Right lobe of liver (tissue), 6 donors: ENCODE measurements around the gene ZNF678. TPM values are rescaled to one million over a fixed set of nuclear protein-coding genes. Genes with fewer than 3 reads are reported as not detected.
"Not testable (repeated sequence)": the region's sequence is repeated elsewhere in the genome, so short reads cannot be mapped to it uniquely, and the experiment has no call there.

Source experiments
- ATAC-seq, 4 donors: fragments of 200-7000 bp; cut with Tn5 transposase; one replicate each; pipeline ENCODE4 v1.9.1; 2020; ENCODE audit warnings: mild to moderate bottlenecking in 4 of 4, moderate library complexity in 4 of 4
- DNase-seq, 3 donors: peaks; one replicate each; pipeline ENCODE4 v3.0.0-alpha.2; 2020
- H3K27ac ChIP-seq, 3 donors: fragments of 200-600 bp; one replicate each; pipeline ENCODE4 v1.8.0; 2022
- H3K27me3 ChIP-seq, 2 donors: fragments of 200-600 bp; one replicate each; pipeline ENCODE4 v1.8.0; 2022
- H3K36me3 ChIP-seq, 4 donors: fragments of 200-600 bp; sonication (generic) in 1 of 4; one replicate each; pipeline versions ENCODE4 v1.5.1 to v1.8.0; 2017 to 2022; ENCODE audit warnings: control low read depth in 1 of 4
- H3K4me1 ChIP-seq, 4 donors: fragments of 200-600 bp; sonication (generic) in 1 of 4; one replicate each; pipeline versions ENCODE4 v1.5.1 to v1.8.0; 2017 to 2022; ENCODE audit warnings: control low read depth in 1 of 4
- H3K4me3 ChIP-seq, 3 donors: fragments of 200-600 bp; one replicate each; pipeline ENCODE4 v1.8.0; 2022
- H3K9me3 ChIP-seq, 4 donors: fragments of 200-600 bp; sonication (generic) in 1 of 4; one replicate each; pipeline versions ENCODE4 v1.5.1 to v1.8.0; 2017 to 2022; ENCODE audit warnings: control low read depth in 1 of 4
- CTCF ChIP-seq, 4 donors: fragments of 200-600 bp in 3 of 4; fragments of 450-650 bp in 1 of 4; IDR thresholded peaks; one replicate each; pipeline versions ENCODE4 v1.5.1 to v1.8.0; 2016 to 2022; ENCODE audit warnings: antibody characterized with exemption in 4 of 4, mild to moderate bottlenecking in 2 of 4
- POLR2A ChIP-seq: fragments of 450-650 bp; IDR thresholded peaks from one replicate; pipeline ENCODE4 v1.6.1; 2017; ENCODE audit warnings: antibody characterized with exemption, mild to moderate bottlenecking
- whole genome bisulfite sequencing: methylation state at CpG from one replicate; pipeline ENCODE4 v1.1.6; 2018; ENCODE audit warnings: low coverage, low lambda C conversion rate; ENCODE audit not compliant: insufficient coverage; ENCODE audit errors: missing lambda C conversion rate; 5-methylcytosine and 5-hydroxymethylcytosine counted together
- intact Hi-C, 2 donors: fragments of 100-400 bp; cut with DNase I; formaldehyde crosslinking; loops; one replicate each; pipeline versions ENCODE4 v1.11.2 to v1.14.1; 2022
- total RNA-seq, 6 experiments: library from RNA; depleted of rRNA in 2 of 6; stranded (reverse); fragments of >200 nt in 2 of 6; fragmentation: NEBNext Ultra II Directional in 3 of 6; extraction: Animal tissue kit (Norgen Biotek cat#: 25700) in 3 of 6; gene quantifications; one replicate each; pipeline versions ENCODE4 v1.1.0 to v1.2.4, GENCODE V29; 2016 to 2023
- donor health status: DM: no; HTN: yes; CAD: no.
- donor health status: DM: no; HTN: no; CAD: no.
- donor health status: DM: no; HTN: no; CAD: no.
- donor health status: DM: no; HTN: yes; CAD: no.
- donor health status: DM: no; HTN: yes; CAD: no.

Gene ZNF678
- total RNA-seq, 6 experiments from 2014 or later, result 2.4 to 4.8 (median 3.0) TPM

DNA sequence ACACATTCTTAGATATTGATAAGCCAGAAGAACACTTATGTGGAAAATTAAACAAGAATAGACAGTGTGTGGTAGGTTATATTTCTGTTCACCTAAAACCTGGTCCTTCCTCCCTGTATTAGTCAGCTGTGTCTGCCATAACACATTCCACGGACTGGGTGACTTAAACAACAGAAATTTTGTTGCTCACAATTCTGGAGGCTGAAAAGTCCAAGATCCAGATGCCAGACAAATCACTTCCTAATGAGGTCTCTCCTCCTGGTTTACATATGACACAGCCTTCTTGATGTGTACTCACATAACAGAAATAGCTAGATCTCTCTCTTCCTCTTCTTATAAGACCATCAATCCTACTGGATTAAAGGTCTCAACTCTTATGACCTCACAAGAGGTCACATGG, 146.1 kb downstream of the ZNF678 start:
- H3K9me3 ChIP-seq, result no peaks in the 10 kb centered on the region
- H3K4me1 ChIP-seq, result no peaks in the 10 kb centered on the region
- 80% methylated on average over 1 of the region's 1 CpG for WGBS
- TF ChIP-seq POLR2A (no peak), CTCF (IDR thresholded peaks at IDR 0.05) (no peak)
- no peak overlapping the region for H3K4me3 ChIP-seq
- intact Hi-C loops, result no loop called here
- no peak overlapping the region for H3K27ac ChIP-seq
- H3K27me3 ChIP-seq, result no peaks in the 10 kb centered on the region
- DNase-seq (no peak), ATAC-seq (no peak)
- no peaks in the 10 kb centered on the region for H3K36me3 ChIP-seq

GRCh38 chr1:227710474-227710873, 147.1 kb downstream of the ZNF678 start:
- H3K4me3 ChIP-seq, H3K4me1 ChIP-seq, H3K36me3 ChIP-seq, DNase-seq, H3K27ac ChIP-seq, H3K9me3 ChIP-seq, H3K27me3 ChIP-seq, intact Hi-C loops, ATAC-seq: not testable (repeated sequence)
- no CpG with 5 or more reads among the region's 24 CpGs for WGBS

DNA sequence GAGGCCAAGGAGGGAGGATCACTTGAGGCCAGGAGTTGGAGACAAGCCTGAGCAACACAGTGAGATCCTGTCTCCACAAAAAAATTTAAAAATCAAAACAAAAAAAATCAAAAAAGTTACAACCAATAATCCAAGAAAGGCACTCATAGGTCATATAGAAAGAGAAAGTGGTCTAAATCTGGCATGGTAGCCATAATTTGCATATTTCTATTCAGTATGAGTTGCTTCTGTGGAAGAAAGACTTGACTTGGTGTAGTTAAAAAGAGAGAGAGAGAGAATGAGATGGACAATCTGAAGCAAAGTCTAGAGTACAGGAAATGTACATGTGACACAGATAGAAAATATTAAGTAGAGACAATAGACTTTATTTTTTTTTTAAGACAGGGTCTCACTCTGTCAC, 149.3 kb downstream of the ZNF678 start:
- no peaks in the 10 kb centered on the region for H3K9me3 ChIP-seq
- no peak for ATAC-seq
- no peak overlapping the region for H3K4me3 ChIP-seq
- H3K27me3 ChIP-seq, result no peaks in the 10 kb centered on the region
- H3K27ac ChIP-seq, result no peak overlapping the region
- intact Hi-C loops, result no loop called here
- TF ChIP-seq CTCF (IDR thresholded peaks at IDR 0.05), result no peak
- TF ChIP-seq POLR2A, result no peak
- no peaks in the 10 kb centered on the region for H3K4me1 ChIP-seq
- DNase-seq, result no peak
- no peaks in the 10 kb centered on the region for H3K36me3 ChIP-seq

GRCh38 chr1:227718932-227719331, 155.6 kb downstream of the ZNF678 start:
- H3K27me3 ChIP-seq, result no peaks in the 10 kb centered on the region
- ATAC-seq (no peak), DNase-seq (no peak)
- no peaks in the 10 kb centered on the region for H3K4me1 ChIP-seq
- no peaks in the 10 kb centered on the region for H3K36me3 ChIP-seq
- peaks cover 0 to 5% (median 0%) of the 10 kb centered on the region in 4 donors for H3K9me3 ChIP-seq
- intact Hi-C loops, result no loop called here
- H3K4me3 ChIP-seq, result no peak overlapping the region
- no peak for TF ChIP-seq POLR2A
- no peak overlapping the region for H3K27ac ChIP-seq
- 39% methylated on average over 2 of the region's 2 CpGs for WGBS

GRCh38 chr1:227723474-227723873, 160.1 kb downstream of the ZNF678 start:
- Histone ChIP-seq H3K27me3 (no peaks in the 10 kb centered on the region), H3K4me3 (no peak overlapping the region), H3K4me1 (no peaks in the 10 kb centered on the region), H3K36me3 (no peaks in the 10 kb centered on the region), H3K27ac (no peak overlapping the region), H3K9me3 (peaks cover 0 to 5% (median 0%) of the 10 kb centered on the region in 4 donors)
- TF ChIP-seq POLR2A (no peak), CTCF (IDR thresholded peaks at IDR 0.05) (no peak)
- DNase-seq (no peak), ATAC-seq (no peak)
- intact Hi-C loops, result no loop called here
- WGBS, result 79% methylated on average over 1 of the region's 1 CpG

DNA sequence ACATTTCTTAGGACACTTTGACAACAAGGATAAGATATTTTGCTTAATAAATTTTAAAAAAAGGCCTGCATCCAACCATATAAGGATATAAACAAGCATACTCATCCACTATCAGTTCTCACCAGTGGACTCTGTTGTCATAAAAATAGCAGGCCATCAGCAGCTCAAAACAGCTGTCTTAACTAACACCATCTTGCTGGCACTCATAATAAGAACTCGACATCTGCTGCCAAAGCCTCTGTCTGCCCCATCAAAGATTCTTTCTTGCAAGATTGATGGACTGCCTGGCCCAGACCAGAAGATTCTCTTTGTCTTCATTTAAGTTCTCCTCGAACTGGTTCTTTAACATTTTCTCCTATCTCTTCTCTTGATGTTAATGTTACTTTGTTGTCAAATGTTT, 161.7 kb downstream of the ZNF678 start:
- Histone ChIP-seq H3K27me3 (no peaks in the 10 kb centered on the region), H3K9me3 (peaks cover 0 to 5% (median 0%) of the 10 kb centered on the region in 4 donors), H3K36me3 (no peaks in the 10 kb centered on the region), H3K27ac (no peak overlapping the region), H3K4me1 (peaks cover 0 to 13% (median 5%) of the 10 kb centered on the region in 4 donors), H3K4me3 (no peak overlapping the region)
- intact Hi-C loops, result no loop called here
- WGBS, result 54% methylated on average over 2 of the region's 2 CpGs
- DNase-seq (no peak), ATAC-seq (no peak)
- TF ChIP-seq POLR2A (no peak), CTCF (IDR thresholded peaks at IDR 0.05) (no peak)
